H1 (cell line): ENCODE results near the gene NTMT1. TPM values are rescaled to one million over a fixed set of nuclear protein-coding genes. Genes with fewer than 3 reads are reported as not detected.

Experiments used
- CTCF ChIA-PET: fragments of 300-600 bp; sonication (Branson Sonifier 250); formaldehyde crosslinking; loops from one replicate; lab custom pipeline; 2021; ENCODE audit not compliant: partially characterized antibody; lab: Charles Lee
- POLR2A ChIA-PET: fragments of 300-600 bp; sonication (Branson Sonifier 250); formaldehyde crosslinking; loops from one replicate; lab custom pipeline; 2021; ENCODE audit warnings: inconsistent platforms; ENCODE audit not compliant: partially characterized antibody; lab: Charles Lee
- DNase-seq, 2 experiments: peaks; one replicate each; pipeline versions ENCODE4 v3.0.0 to v3.0.0-alpha.2; 2010 to 2022; ENCODE audit warnings: low spot score in 2 of 2, low read depth in 1 of 2, mixed read lengths in 1 of 2
- FAIRE-seq: peaks from 2 replicates; lab custom pipeline; 2011; peaks lifted over from hg19 to GRCh38; lab: Jason Lieb, UNC
- H2AFZ ChIP-seq: 2 replicates; pipeline ENCODE4 v1.8.1; 2012; ENCODE audit warnings: low read length, inconsistent platforms
- H2AK5ac ChIP-seq: 2 replicates; pipeline ENCODE4 v1.6.1; 2013; ENCODE audit warnings: low read depth, low read length
- H2BK120ac ChIP-seq: replicated peaks from 2 replicates; pipeline ENCODE3; 2013; ENCODE audit warnings: low read depth, low read length, inconsistent platforms
- H2BK12ac ChIP-seq: 2 replicates; pipeline ENCODE4 v1.6.1; 2013; ENCODE audit warnings: low read depth, low read length
- H2BK15ac ChIP-seq: 2 replicates; pipeline ENCODE4 v1.6.1; 2013; ENCODE audit warnings: low read length
- H2BK20ac ChIP-seq: 2 replicates; pipeline ENCODE4 v1.6.1; 2013; ENCODE audit warnings: low read length
- H2BK5ac ChIP-seq: 2 replicates; pipeline ENCODE4 v1.6.1; 2013; ENCODE audit warnings: low read depth, low read length
- H3K14ac ChIP-seq: 2 replicates; pipeline ENCODE4 v1.6.1; 2013; ENCODE audit warnings: inconsistent platforms; ENCODE audit not compliant: insufficient read length
- H3K18ac ChIP-seq: 2 replicates; pipeline ENCODE4 v1.6.1; 2013; ENCODE audit warnings: low read length; ENCODE audit errors: extremely low read depth
- H3K23ac ChIP-seq: 2 replicates; pipeline ENCODE4 v1.6.1; 2013; ENCODE audit warnings: inconsistent platforms; ENCODE audit not compliant: insufficient read length
- H3K23me2 ChIP-seq: 2 replicates; pipeline ENCODE4 v1.6.1; 2013; ENCODE audit warnings: low read depth, low read length
- H3K27ac ChIP-seq: 2 replicates; pipeline ENCODE4 v1.6.1; 2011; ENCODE audit warnings: low read depth, low read length, inconsistent platforms
- H3K27me3 ChIP-seq, 4 experiments: replicated peaks in 1 of 4; 1 replicate in 1 of 4; 2 replicates in 3 of 4; pipeline versions ENCODE4 v1.6.1 to v1.8.1; 2011 to 2013; ENCODE audit warnings: low read length in 3 of 4, mild to moderate bottlenecking in 3 of 4, inconsistent platforms in 2 of 4, mixed read lengths in 2 of 4, moderate library complexity in 1 of 4; ENCODE audit not compliant: control insufficient read depth in 3 of 4, insufficient read depth in 3 of 4; ENCODE audit errors: extremely low read depth in 1 of 4
- H3K36me3 ChIP-seq, 4 experiments: 2 replicates each; pipeline versions ENCODE4 v1.6.1 to v1.8.1; 2011 to 2013; ENCODE audit warnings: mild to moderate bottlenecking in 4 of 4, low read length in 3 of 4, moderate library complexity in 2 of 4, control low read depth in 1 of 4, inconsistent platforms in 1 of 4; ENCODE audit not compliant: insufficient read depth in 4 of 4, control insufficient read depth in 2 of 4
- H3K4ac ChIP-seq: replicated peaks from 2 replicates; pipeline ENCODE3; 2013; ENCODE audit warnings: low read length, low read depth, mixed read lengths, inconsistent platforms; ENCODE audit not compliant: insufficient read length
- H3K4me1 ChIP-seq, 4 experiments: replicated peaks in 1 of 4; 1 replicate in 1 of 4; 2 replicates in 3 of 4; pipeline versions ENCODE4 v1.6.1 to v1.8.1; 2011 to 2013; ENCODE audit warnings: low read length in 3 of 4, inconsistent platforms in 2 of 4, mixed read lengths in 1 of 4; ENCODE audit not compliant: insufficient read depth in 4 of 4, control insufficient read depth in 3 of 4
- H3K4me2 ChIP-seq, 2 experiments: 2 replicates each; pipeline versions ENCODE4 v1.6.1 to v1.8.1; 2011 to 2013; ENCODE audit warnings: low read depth in 2 of 2, low read length in 2 of 2, control low read depth in 1 of 2, inconsistent platforms in 1 of 2, mild to moderate bottlenecking in 1 of 2; ENCODE audit not compliant: insufficient read depth in 1 of 2
- H3K4me3 ChIP-seq, 4 experiments: fragments of 200-600, 300-600 bp in 1 of 4; sonication (generic), shearing (Covaris generic), sonication (Bioruptor Twin) in 1 of 4; 2 replicates each; pipeline versions ENCODE4 v1.5.1 to v1.8.1; 2011 to 2016; ENCODE audit warnings: low read length in 4 of 4, low read depth in 3 of 4, control low read depth in 2 of 4, inconsistent platforms in 2 of 4, mild to moderate bottlenecking in 2 of 4, mixed read lengths in 1 of 4, moderate library complexity in 1 of 4; ENCODE audit not compliant: insufficient read depth in 2 of 4; ENCODE audit errors: extremely low read depth in 1 of 4
- H3K56ac ChIP-seq: replicated peaks from 2 replicates; pipeline ENCODE3; 2013; ENCODE audit warnings: low read depth, mild to moderate bottlenecking, mixed read lengths, low read length, inconsistent platforms; ENCODE audit not compliant: insufficient read length
- H3K79me1 ChIP-seq: 2 replicates; pipeline ENCODE4 v1.6.1; 2013; ENCODE audit warnings: low read depth, low read length, control low read depth
- H3K79me2 ChIP-seq, 2 experiments: 2 replicates each; pipeline versions ENCODE4 v1.6.1 to v1.8.1; 2012 to 2013; ENCODE audit warnings: low read length in 2 of 2, mild to moderate bottlenecking in 2 of 2, inconsistent platforms in 1 of 2; ENCODE audit not compliant: insufficient read depth in 2 of 2, control insufficient read depth in 1 of 2
- H3K9ac ChIP-seq, 4 experiments: replicated peaks in 1 of 4; 1 replicate in 1 of 4; 2 replicates in 3 of 4; pipeline versions ENCODE4 v1.6.1 to v1.8.1; 2011 to 2013; ENCODE audit warnings: low read depth in 3 of 4, low read length in 3 of 4, control low read depth in 2 of 4, mild to moderate bottlenecking in 2 of 4, moderate library complexity in 2 of 4, inconsistent platforms in 1 of 4; ENCODE audit errors: extremely low read depth in 1 of 4
- H3K9me3 ChIP-seq, 2 experiments: 2 replicates each; pipeline versions ENCODE4 v1.6.1 to v1.8.1; 2012 to 2013; ENCODE audit warnings: mild to moderate bottlenecking in 2 of 2, moderate library complexity in 2 of 2, control low read depth in 1 of 2, inconsistent platforms in 1 of 2, low read depth in 1 of 2, low read length in 1 of 2, mixed read lengths in 1 of 2; ENCODE audit not compliant: insufficient read depth in 2 of 2
- H4K20me1 ChIP-seq, 2 experiments: replicated peaks in 1 of 2; 2 replicates each; pipeline versions ENCODE3 to v1.8.1; 2011 to 2013; ENCODE audit warnings: inconsistent platforms in 2 of 2, low read length in 2 of 2, mild to moderate bottlenecking in 1 of 2; ENCODE audit not compliant: insufficient read depth in 2 of 2, control insufficient read depth in 1 of 2
- H4K5ac ChIP-seq: 2 replicates; pipeline ENCODE4 v1.6.1; 2013; ENCODE audit warnings: low read length, low read depth, mixed read lengths, inconsistent platforms; ENCODE audit not compliant: insufficient read length
- H4K8ac ChIP-seq: 2 replicates; pipeline ENCODE4 v1.8.0; 2013; ENCODE audit warnings: mild to moderate bottlenecking, moderate library complexity, low read length, inconsistent platforms; ENCODE audit not compliant: insufficient read depth; ENCODE audit errors: extremely low read depth
- H4K91ac ChIP-seq: replicated peaks from 2 replicates; pipeline ENCODE3; 2013; ENCODE audit warnings: low read length, mixed read lengths, inconsistent platforms; ENCODE audit not compliant: insufficient read length
- ATF3 ChIP-seq: IDR thresholded peaks from 2 replicates; pipeline ENCODE4 v1.6.1; 2011; ENCODE audit warnings: low read depth, mild to moderate bottlenecking, low read length; ENCODE audit not compliant: insufficient read depth
- CBX5 ChIP-seq: fragments of 300-800, 300-1000 bp; sonication (generic); IDR thresholded peaks from 2 replicates; pipeline ENCODE4 v1.7.1; 2016; ENCODE audit warnings: antibody characterized with exemption, low read length, low read depth
- CREB1 ChIP-seq: IDR thresholded peaks from 2 replicates; pipeline ENCODE4 v1.6.1; 2012; ENCODE audit warnings: inconsistent platforms
- HDAC2 ChIP-seq, 2 experiments: fragments of 300-600 bp in 1 of 2; sonication (generic) in 1 of 2; IDR thresholded peaks; 2 replicates each; pipeline ENCODE4 v1.6.1; 2011 to 2012; ENCODE audit warnings: low read depth in 2 of 2, low read length in 2 of 2, mild to moderate bottlenecking in 2 of 2, moderate library complexity in 2 of 2, borderline replicate concordance in 1 of 2, inconsistent platforms in 1 of 2
- JUN ChIP-seq: IDR thresholded peaks from 2 replicates; pipeline ENCODE4 v1.6.1; 2011; ENCODE audit warnings: low read depth, mild to moderate bottlenecking, improper control_type of control experiment, low read length
- JUND ChIP-seq: IDR thresholded peaks from 2 replicates; pipeline ENCODE4 v1.6.1; 2011; ENCODE audit warnings: mild to moderate bottlenecking, improper control_type of control experiment, low read length
- NANOG ChIP-seq: IDR thresholded peaks from 2 replicates; pipeline ENCODE4 v1.6.1; 2011; ENCODE audit warnings: low read length, low read depth, mild to moderate bottlenecking, inconsistent platforms; ENCODE audit not compliant: insufficient read depth, poor library complexity, severe bottlenecking
- POLR2AphosphoS5 ChIP-seq: IDR thresholded peaks from 2 replicates; pipeline ENCODE4 v1.6.1; 2011; ENCODE audit warnings: low read depth, low read length
- SIRT6 ChIP-seq: IDR thresholded peaks from one replicate; pipeline ENCODE4 v1.7.1; 2012; ENCODE audit warnings: low read length, inconsistent platforms
- SIX5 ChIP-seq: IDR thresholded peaks from 2 replicates; pipeline ENCODE4 v1.6.1; 2011; ENCODE audit warnings: mild to moderate bottlenecking, low read depth, low read length
- SP1 ChIP-seq: IDR thresholded peaks from 2 replicates; pipeline ENCODE4 v1.6.1; 2011; ENCODE audit warnings: low read depth, low read length
- SUZ12 ChIP-seq: fragments of 200-600 bp; sonication (generic); IDR thresholded peaks from 2 replicates; pipeline ENCODE4 v1.6.1; 2012; ENCODE audit warnings: mild to moderate bottlenecking, inconsistent platforms, low read length, moderate library complexity, mixed read lengths
- TAF7 ChIP-seq: optimal IDR thresholded peaks from 2 replicates; pipeline ENCODE3; 2011; ENCODE audit warnings: low read depth, mild to moderate bottlenecking, inconsistent platforms, low read length, moderate library complexity, borderline replicate concordance
- WGBS, 2 experiments: shearing (Covaris generic) in 1 of 2; methylation state at CpG; one replicate each; pipeline versions ENCODE4 v1.1.6 to v1.1.7; 2013 to 2015; ENCODE audit warnings: low lambda C conversion rate in 2 of 2, mixed read lengths in 2 of 2, inconsistent platforms in 1 of 2, low coverage in 1 of 2, missing lambda C conversion rate in 1 of 2; ENCODE audit not compliant: insufficient replicate concordance in 2 of 2, insufficient coverage in 1 of 2, insufficient read length in 1 of 2; ENCODE audit errors: extremely low coverage in 1 of 2, missing lambda C conversion rate in 1 of 2; 5-methylcytosine and 5-hydroxymethylcytosine counted together
- polyA plus RNA-seq, 7 experiments: library from polyadenylated mRNA; depleted of rRNA in 3 of 7; stranded (reverse) in 5 of 7; unstranded in 2 of 7; fragments of >200 nt in 5 of 7; fragments of 200-250 nt in 2 of 7; gene quantifications; 1 replicate in 5 of 7; 2 replicates in 1 of 7; 4 replicates in 1 of 7; pipeline versions ENCODE4 v1.2.1 to v1.2.3, GENCODE V29; 2011 to 2013; ENCODE audit warnings: missing spikeins in 2 of 7, mixed read lengths in 2 of 7
- total RNA-seq: library from RNA; stranded (reverse); fragmentation: NEBNext Ultra II Directional; extraction: Animal tissue kit (Norgen Biotek cat#: 25700); gene quantifications from 2 replicates; pipeline ENCODE4 v1.2.1, GENCODE V29; 2021

Gene NTMT1
- total and polyA plus RNA-seq, 2 of the 8 experiments (the other 6 are each of a cell fraction or from before 2014, with no cell fraction given): 66.8 to 70.2 TPM

- Histone ChIP-seq H2BK120ac (peak overlapping the region; percentile 51), H3K4me3 (peak overlapping the region; percentile 52 to 70 (median 55); a peak in 5 of 8 replicates), H3K9ac (no peak overlapping the region), H2BK20ac (peak overlapping the region; percentile 5; the same call in 1 of the 2 replicates), H3K18ac (peak overlapping the region; percentile 90), H3K56ac (no peak overlapping the region), H4K5ac (peak overlapping the region; percentile 63), H3K27me3 (peaks cover 0 to 29% (median 17%) of the 10 kb centered on the region in 4 experiments; a peak in 6 of 7 replicates), H3K27ac (no peak overlapping the region)
- CTCF ChIA-PET: interaction anchor here (0.6 to 3.6 kb wide), 8 partner anchors 8 to 463 kb away, joined by 3 to 12 read pairs (median 5); no protein-coding TSS in a partner anchor
- DNase-seq: no peak
- no peak for TF ChIP-seq SIRT6
- no peak for TF ChIP-seq SP1
- TF ChIP-seq JUND: no peak
- TF ChIP-seq CBX5: no peak
- TF ChIP-seq HDAC2 (IDR thresholded peaks at IDR 0.05; ENCODE audit: borderline replicate concordance in 1 of 2, low read depth in 2 of 2, low read length in 2 of 2): no peak
- no peak for TF ChIP-seq ATF3
- no peak for TF ChIP-seq NANOG
- TF ChIP-seq SUZ12: no peak
- no peak for TF ChIP-seq TAF7
- no peak for TF ChIP-seq CREB1
- no peak for TF ChIP-seq JUN
- TF ChIP-seq SIX5: no peak
- no peak for TF ChIP-seq POLR2AphosphoS5
- TF ChIP-seq, all 59 proteins: peak for 0
- H2BK12ac ChIP-seq: peak overlapping the region; percentile 88; the same call in 1 of the 2 replicates
- H2AFZ ChIP-seq: no peak overlapping the region
- H3K9me3 ChIP-seq: no peaks in the 10 kb centered on the region
- H3K36me3 ChIP-seq: no peaks in the 10 kb centered on the region
- no peaks in the 10 kb centered on the region for H4K20me1 ChIP-seq
- peaks cover 0 to 24% (median 17%) of the 10 kb centered on the region in 4 experiments; a peak in 6 of 7 replicates for H3K4me1 ChIP-seq
- peak overlapping the region; percentile 87 for H3K4ac ChIP-seq
- peak overlapping the region; percentile 2 for H4K91ac ChIP-seq
- peak overlapping the region; percentile 81 to 98 for H3K4me2 ChIP-seq
- no peak overlapping the region for H3K23ac ChIP-seq
- POLR2A ChIA-PET: interaction anchor here (0.9 to 2.5 kb wide), 9 partner anchors 11 to 420 kb away, joined by 4 to 8 read pairs (median 6); partner anchors contain the start of gene IER5L
- no peak for FAIRE-seq
- peaks cover 10% of the 10 kb centered on the region; the same call in 1 of the 2 replicates for H3K23me2 ChIP-seq
- WGBS, 2 experiments: 62% methylated on average over 14 of the region's 14 CpGs; no CpG with 5 or more reads in 1 of the 2 experiments
- H3K79me2 ChIP-seq: no peaks in the 10 kb centered on the region
- H4K8ac ChIP-seq: peak overlapping the region; percentile 88; the same call in 1 of the 2 replicates
- H3K79me1 ChIP-seq: no peaks in the 10 kb centered on the region
- peak overlapping the region; percentile 88 for H2BK15ac ChIP-seq
- no peak overlapping the region for H3K14ac ChIP-seq
- H2BK5ac ChIP-seq: peak overlapping the region; percentile 77; the same call in 1 of the 2 replicates
- H2AK5ac ChIP-seq: peak overlapping the region; percentile 24; the same call in 1 of the 2 replicates
Measured at GRCh38 chr9:129598089-129598596, 27.8 kb upstream of the NTMT1 start.
